Measurements from ENCODE around the gene VIPR1.

VIPR1 gene

GRCh38 chr3:42511736-42512135, 9.3 kb downstream of the VIPR1 start:
- no peak for DNase-seq

- DNase-seq: no peak
These were observed 10.7 kb downstream of the VIPR1 start for GRCh38 chr3:42513121-42513520.

GRCh38 chr3:42513521-42513920, 11.1 kb downstream of the VIPR1 start:
- no peak for DNase-seq

- no peak for DNase-seq
These were observed 12.4 kb downstream of the VIPR1 start for GRCh38 chr3:42514876-42515275.

GRCh38 chr3:42515391-42515916, 13.0 kb downstream of the VIPR1 start:
- DNase-seq: no peak

- no peak for DNase-seq
These were observed 13.5 kb downstream of the VIPR1 start for GRCh38 chr3:42515976-42516375.

GRCh38 chr3:42516443-42516842, 14.0 kb downstream of the VIPR1 start:
- DNase-seq: no peak

- no peak for DNase-seq
These were observed 14.7 kb downstream of the VIPR1 start for GRCh38 chr3:42517117-42517516.

GRCh38 chr3:42518800-42519567, 16.5 kb downstream of the VIPR1 start:
- peak; percentile 28 for DNase-seq

- DNase-seq: no peak
These were observed 17.1 kb downstream of the VIPR1 start for GRCh38 chr3:42519568-42519962.

- no peak for DNase-seq
These were observed 17.9 kb downstream of the VIPR1 start for GRCh38 chr3:42520336-42520735.

- DNase-seq: no peak
These were observed 18.5 kb downstream of the VIPR1 start for GRCh38 chr3:42520906-42521305.

- no peak for DNase-seq
These were observed 22.3 kb downstream of the VIPR1 start for GRCh38 chr3:42524751-42525150.

- no peak for DNase-seq
These were observed 22.8 kb downstream of the VIPR1 start for GRCh38 chr3:42525212-42525611.

- no peak for DNase-seq
These were observed 23.4 kb downstream of the VIPR1 start for GRCh38 chr3:42525736-42526345.

GRCh38 chr3:42526616-42527367, 24.3 kb downstream of the VIPR1 start:
- peak; percentile 33 for DNase-seq

- no peak for DNase-seq
These were observed 25.0 kb downstream of the VIPR1 start for GRCh38 chr3:42527368-42527917.

- DNase-seq: no peak
These were observed 27.0 kb downstream of the VIPR1 start for GRCh38 chr3:42529468-42529867.

GRCh38 chr3:42530073-42530472, 27.6 kb downstream of the VIPR1 start:
- DNase-seq: no peak

- DNase-seq: no peak
These were observed 29.0 kb downstream of the VIPR1 start for GRCh38 chr3:42531470-42531869.

- DNase-seq: no peak
These were observed 29.8 kb downstream of the VIPR1 start for GRCh38 chr3:42532229-42532628.

GRCh38 chr3:42533161-42533897, 30.9 kb downstream of the VIPR1 start:
- DNase-seq: no peak
